A673 (cell line): Measurements from ENCODE around the gene CPT1A. TPM values are rescaled to one million over a fixed set of nuclear protein-coding genes. Genes with fewer than 3 reads are reported as not detected.

Experiments used
- BruUV-seq: library from RNA; stranded (reverse); fragments of 400-500 nt; replicated peaks from 2 replicates; lab custom pipeline; 2021; lab: Mats Ljungman, UMichigan
- CTCF ChIA-PET: fragments of 300-600 bp; sonication (Branson Sonifier 250); formaldehyde crosslinking; loops from one replicate; lab custom pipeline; 2022; ENCODE audit warnings: antibody characterized with exemption; lab: Charles Lee
- POLR2A ChIA-PET: fragments of 300-600 bp; sonication (Branson Sonifier 250); formaldehyde crosslinking; loops from one replicate; lab custom pipeline; 2022; ENCODE audit warnings: antibody characterized with exemption; ENCODE audit not compliant: low non-redundant PET; lab: Charles Lee
- DNase-seq: peaks from one replicate; pipeline ENCODE4 v3.0.0-alpha.2; 2015; ENCODE audit warnings: low spot score
- H3K27ac ChIP-seq: fragments of 200-600 bp; sonication (generic); 2 replicates; pipeline ENCODE4 v1.5.1; 2016; ENCODE audit warnings: mixed run types, low read depth, mild to moderate bottlenecking, mixed read lengths, antibody characterized with exemption, low read length; ENCODE audit not compliant: poor library complexity, severe bottlenecking
- H3K27me3 ChIP-seq: fragments of 200-600 bp; sonication (generic); replicated peaks from 2 replicates; pipeline ENCODE4 v1.6.1; 2017; ENCODE audit warnings: mixed run types, low read depth, mild to moderate bottlenecking, mixed read lengths, antibody characterized with exemption, low read length; ENCODE audit not compliant: insufficient read depth, poor library complexity
- H3K36me3 ChIP-seq: fragments of 200-600 bp; sonication (generic); 2 replicates; pipeline ENCODE4 v1.6.1; 2016; ENCODE audit warnings: mixed run types, mild to moderate bottlenecking, mixed read lengths, antibody characterized with exemption, low read length; ENCODE audit not compliant: insufficient read depth, poor library complexity, severe bottlenecking
- H3K4me1 ChIP-seq: fragments of 200-600 bp; sonication (generic); 2 replicates; pipeline ENCODE4 v1.6.1; 2017; ENCODE audit warnings: mixed run types, mild to moderate bottlenecking, mixed read lengths, antibody characterized with exemption, low read length; ENCODE audit not compliant: insufficient read depth, poor library complexity, severe bottlenecking
- H3K4me3 ChIP-seq: fragments of 200-600 bp; sonication (generic); 2 replicates; pipeline ENCODE4 v1.5.1; 2016; ENCODE audit warnings: low read depth, mixed run types, mild to moderate bottlenecking, mixed read lengths, low read length; ENCODE audit not compliant: poor library complexity, severe bottlenecking
- H3K9me3 ChIP-seq: fragments of 200-600 bp; sonication (generic); 2 replicates; pipeline ENCODE4 v1.6.1; 2016; ENCODE audit warnings: mixed run types, low read depth, mild to moderate bottlenecking, mixed read lengths, antibody characterized with exemption, low read length; ENCODE audit not compliant: poor library complexity, severe bottlenecking
- CTCF ChIP-seq: fragments of 300-800, 200-600 bp; sonication (generic); conservative IDR thresholded peaks from 2 replicates; pipeline ENCODE4 v1.5.1; 2017; ENCODE audit warnings: low read depth, mild to moderate bottlenecking, antibody characterized with exemption, low read length, moderate library complexity, mixed read lengths
- EZH2 ChIP-seq: fragments of 200-600 bp; sonication (generic); IDR thresholded peaks from 2 replicates; pipeline ENCODE4 v1.6.1; 2017; ENCODE audit warnings: borderline replicate concordance, low read depth, mild to moderate bottlenecking, mixed read lengths, antibody characterized with exemption, low read length; ENCODE audit not compliant: poor library complexity, severe bottlenecking
- intact Hi-C: fragments of 100-400 bp; cut with micrococcal nuclease; formaldehyde crosslinking; loops from one replicate; pipeline ENCODE4 v1.10.0; 2022; ENCODE audit not compliant: unreplicated experiment
- total RNA-seq: library from RNA; stranded (reverse); gene quantifications from 2 replicates; pipeline ENCODE4 v1.2.3, GENCODE V29; 2021

The CPT1A gene
- total RNA-seq, 1 experiment from 2014 or later, result 15.5 TPM

GRCh38 chr11:68714060-68714856, 127.5 kb downstream of the CPT1A start:
- Histone ChIP-seq H3K36me3 (no peaks in the 10 kb centered on the region), H3K9me3 (no peaks in the 10 kb centered on the region), H3K4me1 (no peaks in the 10 kb centered on the region), H3K27ac (no peak overlapping the region), H3K4me3 (no peak overlapping the region), H3K27me3 (no peaks in the 10 kb centered on the region)
- ChIA-PET CTCF (no interaction called here), POLR2A (no interaction called here)
- TF ChIP-seq EZH2 (no peak), CTCF (no peak)
- BruUV-seq, result no TSS peak
- intact Hi-C loops, result no loop called here
- DNase-seq, result no peak

GRCh38 chr11:68711114-68711513, 130.6 kb downstream of the CPT1A start:
- ChIA-PET POLR2A (no interaction called here), CTCF (no interaction called here)
- DNase-seq, result no peak
- intact Hi-C loops, result no loop called here
- Histone ChIP-seq H3K9me3 (no peaks in the 10 kb centered on the region), H3K4me3 (no peak overlapping the region), H3K27ac (no peak overlapping the region), H3K4me1 (no peaks in the 10 kb centered on the region), H3K36me3 (no peaks in the 10 kb centered on the region), H3K27me3 (no peaks in the 10 kb centered on the region)
- no peak for TF ChIP-seq CTCF
- TF ChIP-seq EZH2, result no peak
- BruUV-seq, result no TSS peak

GRCh38 chr11:68710409-68710808, 131.3 kb downstream of the CPT1A start:
- TF ChIP-seq CTCF (no peak), EZH2 (no peak)
- no peaks in the 10 kb centered on the region for H3K4me1 ChIP-seq
- H3K9me3 ChIP-seq, result no peaks in the 10 kb centered on the region
- POLR2A ChIA-PET, result no interaction called here
- no peak overlapping the region for H3K4me3 ChIP-seq
- H3K36me3 ChIP-seq, result no peaks in the 10 kb centered on the region
- no peak overlapping the region for H3K27ac ChIP-seq
- BruUV-seq, result no TSS peak
- CTCF ChIA-PET, result no interaction called here
- DNase-seq, result no peak
- intact Hi-C loops, result no loop called here
- H3K27me3 ChIP-seq, result no peaks in the 10 kb centered on the region
